ENCODE results near the gene IL20RA. TPM values are rescaled to one million over a fixed set of nuclear protein-coding genes. Genes with fewer than 3 reads are reported as not detected.
A peak's percentile ranks its signal among the peaks of the same experiment; 100 is the strongest.
"Not testable (repeated sequence)": the region's sequence is repeated elsewhere in the genome, so short reads cannot be mapped to it uniquely, and the experiment has no call there.

Gene IL20RA
- total RNA-seq, 1 donor from 2014 or later: not detected

DNA sequence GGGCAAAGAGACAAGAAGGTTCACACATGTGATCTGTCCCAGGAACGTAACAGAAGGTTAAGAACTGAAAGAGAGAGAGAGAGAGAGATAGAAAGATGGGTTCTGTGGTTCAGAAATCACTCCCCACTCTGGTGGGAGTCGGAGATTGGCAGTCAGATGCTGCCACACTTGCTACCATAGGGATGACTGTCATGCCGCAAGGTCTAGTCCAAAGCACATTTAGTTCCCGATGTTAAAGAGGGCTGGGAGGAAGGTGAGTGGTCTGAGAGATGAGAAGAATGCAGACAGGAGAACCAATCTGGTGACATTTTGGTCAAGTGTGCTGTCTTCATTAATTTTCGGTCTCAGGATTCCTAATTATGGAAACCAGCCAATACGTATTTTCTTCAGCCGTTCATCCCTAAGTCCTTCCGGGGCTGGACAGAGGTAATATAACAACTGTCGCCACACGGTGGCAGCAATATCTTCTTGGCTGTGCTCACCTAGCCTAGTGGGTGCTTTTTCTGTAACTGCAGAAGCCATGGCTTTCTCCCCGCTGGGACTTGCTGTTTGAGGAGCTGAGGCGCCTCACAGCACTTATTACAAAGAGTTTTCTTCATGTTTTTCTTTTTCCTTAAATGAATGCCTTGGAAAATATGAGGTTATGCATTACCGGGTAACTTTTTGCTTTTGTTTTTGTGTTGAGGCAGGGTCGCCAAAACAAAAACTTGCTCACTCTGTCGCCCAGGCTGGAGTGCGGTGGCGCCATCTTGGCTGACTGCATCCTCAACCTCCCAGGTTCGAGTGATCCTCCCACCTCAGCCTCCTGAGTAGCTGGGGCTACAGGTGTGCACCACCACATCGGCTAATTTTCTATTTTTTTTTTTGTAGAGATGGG, 76.7 kb downstream of the IL20RA start:
- Mint-ChIP-seq H3K27ac (no peak overlapping the region), H3K9me3 (no peaks in the 10 kb centered on the region), H3K36me3 (ENCODE audit: low read depth) (no peaks in the 10 kb centered on the region), H3K27me3 (peaks cover 50% of the 10 kb centered on the region), H3K4me3 (no peak overlapping the region), H3K4me1 (peaks cover 4% of the 10 kb centered on the region)
- intact Hi-C loops (cut with micrococcal nuclease): loop anchor here (1.0 kb wide), 2 partner anchors 347 to 673 kb away; no protein-coding TSS in a partner anchor
- DNase-seq: peak; percentile 88

DNA sequence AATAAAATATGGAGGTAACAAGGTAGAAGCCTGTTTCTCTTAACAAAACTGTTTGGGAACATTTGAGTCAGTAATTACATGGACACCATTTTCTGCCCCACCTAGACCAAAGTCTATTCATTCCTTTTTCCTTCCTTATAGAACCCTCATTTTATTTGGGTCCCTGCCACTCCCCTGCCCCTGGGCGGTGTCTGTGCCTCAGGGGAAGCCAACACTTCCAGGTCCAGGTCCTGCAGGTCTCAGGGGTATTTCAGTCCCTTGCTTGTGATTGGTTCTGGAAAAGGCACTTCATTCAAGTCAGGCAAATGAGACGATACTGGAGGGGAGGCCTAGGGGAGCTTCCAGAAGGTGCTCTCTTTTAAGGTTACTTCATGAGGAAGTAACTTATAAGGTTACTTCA, 80.4 kb downstream of the IL20RA start:
- no peak overlapping the region for H3K4me3 Mint-ChIP-seq
- peaks cover 4% of the 10 kb centered on the region for H3K4me1 Mint-ChIP-seq
- peaks cover 43% of the 10 kb centered on the region for H3K27me3 Mint-ChIP-seq
- no peak overlapping the region for H3K27ac Mint-ChIP-seq
- no peak for DNase-seq
- H3K9me3 Mint-ChIP-seq: no peaks in the 10 kb centered on the region
- intact Hi-C loops (cut with micrococcal nuclease): no loop called here
- no peaks in the 10 kb centered on the region for H3K36me3 Mint-ChIP-seq (ENCODE audit: low read depth)

DNA sequence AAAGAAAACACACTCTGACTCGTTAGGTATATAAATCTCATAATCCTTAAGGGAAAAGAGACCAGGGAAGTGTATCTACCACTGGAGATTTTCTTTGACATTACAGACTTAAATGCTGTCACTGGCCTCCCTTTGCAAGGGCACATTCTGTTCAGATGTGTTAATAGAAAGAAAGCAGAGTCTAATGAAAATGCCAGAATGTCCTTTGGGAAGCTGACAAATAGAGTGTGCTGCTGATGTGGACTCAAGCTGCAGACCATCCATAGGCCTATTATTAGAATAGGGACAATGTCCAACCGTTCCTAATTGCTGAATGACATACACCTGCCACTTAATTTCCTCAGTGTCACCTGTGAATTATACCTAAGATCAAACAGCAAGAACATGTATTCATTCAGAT, 81.5 kb downstream of the IL20RA start:
- Mint-ChIP-seq H3K27me3 (peaks cover 45% of the 10 kb centered on the region), H3K4me3 (no peak overlapping the region)
- intact Hi-C loops (cut with micrococcal nuclease): no loop called here

GRCh38 chr6:136962661-136963060, 82.1 kb downstream of the IL20RA start:
- Mint-ChIP-seq H3K36me3 (ENCODE audit: low read depth) (no peaks in the 10 kb centered on the region), H3K9me3 (no peaks in the 10 kb centered on the region), H3K27ac (no peak overlapping the region), H3K27me3 (peaks cover 42% of the 10 kb centered on the region), H3K4me3 (no peak overlapping the region), H3K4me1 (peaks cover under 1% of the 10 kb centered on the region)
- intact Hi-C loops (cut with micrococcal nuclease): no loop called here
- no peak for DNase-seq

More for the DNA sequence above, 81.5 kb downstream of the IL20RA start:
- Mint-ChIP-seq H3K9me3 (no peaks in the 10 kb centered on the region), H3K4me1 (peaks cover 4% of the 10 kb centered on the region), H3K36me3 (ENCODE audit: low read depth) (no peaks in the 10 kb centered on the region), H3K27ac (no peak overlapping the region)
- no peak for DNase-seq

- Mint-ChIP-seq H3K4me3 (no peak overlapping the region), H3K27me3 (peaks cover 42% of the 10 kb centered on the region), H3K4me1 (peaks cover 4% of the 10 kb centered on the region), H3K9me3 (no peaks in the 10 kb centered on the region), H3K36me3 (ENCODE audit: low read depth) (no peaks in the 10 kb centered on the region), H3K27ac (no peak overlapping the region)
- intact Hi-C loops (cut with micrococcal nuclease): no loop called here
- DNase-seq: no peak
Observed at GRCh38 chr6:136961848-136962247, 82.9 kb downstream of the IL20RA start.

DNA sequence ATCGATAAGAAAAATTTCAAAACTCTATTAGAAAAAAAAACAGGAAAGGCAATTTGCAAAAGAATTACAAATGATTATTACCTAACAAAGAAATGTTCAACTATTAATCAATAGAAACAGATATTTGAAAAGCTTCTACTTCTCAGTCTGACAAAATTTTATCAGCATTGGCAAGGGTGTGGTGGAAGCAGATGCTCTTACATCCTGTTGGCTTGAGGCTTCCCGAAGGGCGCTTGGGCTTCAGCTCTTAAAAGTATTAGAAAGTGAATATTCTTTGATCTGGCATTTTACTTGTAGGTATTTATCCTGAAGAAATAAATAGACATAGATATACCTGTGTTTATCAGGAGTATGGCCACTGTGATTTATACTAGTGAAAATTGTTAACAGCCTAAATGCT, 84.0 kb downstream of the IL20RA start:
- DNase-seq: no peak
- H3K36me3 Mint-ChIP-seq (ENCODE audit: low read depth): no peaks in the 10 kb centered on the region
- no peaks in the 10 kb centered on the region for H3K9me3 Mint-ChIP-seq
- peaks cover 35% of the 10 kb centered on the region for H3K27me3 Mint-ChIP-seq
- no peak overlapping the region for H3K4me3 Mint-ChIP-seq
- peaks cover 6% of the 10 kb centered on the region for H3K4me1 Mint-ChIP-seq
- H3K27ac Mint-ChIP-seq: no peak overlapping the region
- intact Hi-C loops (cut with micrococcal nuclease): no loop called here

DNA sequence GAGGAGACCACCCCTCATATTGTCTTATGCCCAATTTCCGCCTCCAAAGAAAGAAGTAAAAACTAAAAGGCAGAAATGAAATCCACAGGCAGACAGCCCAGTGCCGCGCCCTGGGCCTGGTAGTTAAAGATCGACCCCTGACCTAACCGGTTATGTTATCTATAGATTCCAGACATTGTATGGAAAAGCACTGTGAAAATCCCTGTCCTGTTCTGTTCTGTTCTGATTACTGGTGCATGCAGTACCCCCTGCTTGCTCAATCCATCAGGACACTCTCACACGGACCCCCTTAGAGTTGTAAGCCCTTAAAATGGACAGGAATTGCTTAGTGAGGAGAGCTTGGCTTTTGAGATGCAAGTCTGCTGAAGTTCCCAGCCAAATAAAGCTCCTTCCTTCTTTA, 84.8 kb downstream of the IL20RA start:
- intact Hi-C loops (cut with micrococcal nuclease); H3K4me3 Mint-ChIP-seq; H3K4me1 Mint-ChIP-seq; H3K27ac Mint-ChIP-seq; H3K9me3 Mint-ChIP-seq; DNase-seq; H3K36me3 Mint-ChIP-seq (ENCODE audit: low read depth): not testable (repeated sequence)
- H3K27me3 Mint-ChIP-seq: peaks cover 39% of the 10 kb centered on the region

DNA sequence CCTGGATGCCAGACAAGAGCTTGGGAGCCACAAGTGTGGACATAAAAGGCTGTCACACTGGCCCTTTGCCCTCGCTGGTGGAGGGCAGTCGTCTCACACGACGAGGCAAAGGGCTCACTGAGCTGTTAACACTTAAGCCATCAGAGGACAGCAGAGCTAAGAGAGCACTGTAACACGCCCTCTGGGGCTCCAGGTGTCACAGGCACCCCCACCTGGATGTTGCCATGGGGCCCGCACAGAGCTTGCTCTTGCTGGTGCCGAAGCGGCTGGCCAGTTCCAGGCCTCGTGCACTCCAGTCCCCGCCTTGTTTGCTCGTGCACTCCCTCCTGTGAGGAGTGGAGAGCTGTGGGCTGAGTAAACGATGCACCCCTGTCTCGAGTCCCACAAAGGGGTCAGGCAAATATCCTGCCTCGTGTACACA, 85.3 kb downstream of the IL20RA start:
- peaks cover 38% of the 10 kb centered on the region for H3K27me3 Mint-ChIP-seq
- H3K4me1 Mint-ChIP-seq: peaks cover 6% of the 10 kb centered on the region
- no peak for DNase-seq
- no peak overlapping the region for H3K4me3 Mint-ChIP-seq
- no peaks in the 10 kb centered on the region for H3K9me3 Mint-ChIP-seq
- H3K27ac Mint-ChIP-seq: no peak overlapping the region
- H3K36me3 Mint-ChIP-seq (ENCODE audit: low read depth): no peaks in the 10 kb centered on the region
- intact Hi-C loops (cut with micrococcal nuclease): no loop called here

GRCh38 chr6:136958168-136958567, 86.6 kb downstream of the IL20RA start:
- DNase-seq: no peak
- intact Hi-C loops (cut with micrococcal nuclease): no loop called here
- Mint-ChIP-seq H3K36me3 (ENCODE audit: low read depth) (no peaks in the 10 kb centered on the region), H3K4me3 (no peak overlapping the region), H3K4me1 (peaks cover 6% of the 10 kb centered on the region), H3K9me3 (no peaks in the 10 kb centered on the region), H3K27ac (no peak overlapping the region), H3K27me3 (peaks cover 34% of the 10 kb centered on the region)

- intact Hi-C loops (cut with micrococcal nuclease): no loop called here
- H3K9me3 Mint-ChIP-seq: no peaks in the 10 kb centered on the region
- no peak for DNase-seq
- H3K27me3 Mint-ChIP-seq: peaks cover 29% of the 10 kb centered on the region
- peaks cover 6% of the 10 kb centered on the region for H3K4me1 Mint-ChIP-seq
- H3K27ac Mint-ChIP-seq: no peak overlapping the region
- no peak overlapping the region for H3K4me3 Mint-ChIP-seq
- H3K36me3 Mint-ChIP-seq (ENCODE audit: low read depth): no peaks in the 10 kb centered on the region
Observed at GRCh38 chr6:136956590-136957544, 87.9 kb downstream of the IL20RA start.

DNA sequence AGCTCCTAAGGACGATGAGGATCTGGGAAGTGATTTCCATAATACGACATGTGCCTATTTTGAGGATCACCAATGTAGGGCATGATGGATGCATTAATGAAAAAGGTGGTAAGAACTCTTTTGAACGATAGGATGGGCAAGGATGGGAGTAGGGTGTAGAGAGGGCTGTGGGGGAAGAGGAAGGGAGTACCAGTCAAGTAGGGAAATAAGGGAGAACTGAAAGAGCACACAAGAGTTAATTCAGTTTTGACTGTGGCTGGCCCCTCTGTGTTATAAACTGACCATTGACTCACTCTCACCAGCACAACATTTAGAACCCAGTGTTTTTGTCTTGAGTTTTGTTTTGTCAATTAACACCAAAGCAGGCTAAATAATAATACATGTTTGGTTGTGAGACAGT, 89.6 kb downstream of the IL20RA start:
- peaks cover 6% of the 10 kb centered on the region for H3K4me1 Mint-ChIP-seq
- no peak for DNase-seq
- no peaks in the 10 kb centered on the region for H3K9me3 Mint-ChIP-seq
- no peak overlapping the region for H3K27ac Mint-ChIP-seq
- intact Hi-C loops (cut with micrococcal nuclease): no loop called here
- peaks cover 27% of the 10 kb centered on the region for H3K27me3 Mint-ChIP-seq
- H3K4me3 Mint-ChIP-seq: no peak overlapping the region
- H3K36me3 Mint-ChIP-seq (ENCODE audit: low read depth): no peaks in the 10 kb centered on the region

GRCh38 chr6:136952714-136953260, 92.0 kb downstream of the IL20RA start:
- Mint-ChIP-seq H3K27ac (no peak overlapping the region), H3K36me3 (ENCODE audit: low read depth) (no peaks in the 10 kb centered on the region), H3K27me3 (peaks cover 19% of the 10 kb centered on the region), H3K9me3 (no peaks in the 10 kb centered on the region), H3K4me3 (no peak overlapping the region), H3K4me1 (peaks cover 6% of the 10 kb centered on the region)
- intact Hi-C loops (cut with micrococcal nuclease): no loop called here
- DNase-seq: no peak

DNA sequence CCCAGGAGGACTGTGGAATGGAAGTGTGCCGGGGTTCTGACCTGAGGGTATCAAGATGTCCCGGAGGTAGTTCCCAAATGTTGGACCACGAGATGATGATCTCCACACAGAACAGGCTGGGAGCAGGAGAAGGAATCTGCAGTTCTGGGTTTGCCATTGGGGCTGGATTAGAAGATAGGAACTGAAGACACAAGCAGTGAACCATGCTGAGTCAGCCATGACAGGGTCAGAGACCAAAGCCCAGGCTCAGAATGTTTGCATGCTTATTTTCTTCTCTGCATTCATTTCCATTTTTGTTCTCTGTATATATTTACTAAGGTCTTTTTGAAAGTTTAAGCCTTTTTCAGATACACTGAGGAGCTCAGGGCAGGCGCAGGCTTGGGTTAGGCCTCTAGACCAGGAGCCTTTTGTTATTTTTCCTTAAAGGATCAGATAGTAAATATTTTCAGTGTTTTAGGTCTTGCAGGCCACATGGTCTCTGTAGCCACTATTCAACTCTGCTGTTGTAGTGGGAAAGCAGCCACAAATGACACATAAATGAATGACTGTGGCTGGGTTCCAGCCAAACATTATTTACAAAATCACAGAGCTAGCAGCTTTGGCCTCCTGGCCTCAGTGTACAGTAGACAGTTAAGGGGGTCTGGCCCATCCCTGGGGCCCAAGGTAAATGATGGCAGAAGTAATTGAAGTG, 94.2 kb downstream of the IL20RA start:
- no peak for DNase-seq
- peaks cover 16% of the 10 kb centered on the region for H3K27me3 Mint-ChIP-seq
- H3K27ac Mint-ChIP-seq: no peak overlapping the region
- no peaks in the 10 kb centered on the region for H3K36me3 Mint-ChIP-seq (ENCODE audit: low read depth)
- intact Hi-C loops (cut with micrococcal nuclease): no loop called here
- H3K4me3 Mint-ChIP-seq: no peak overlapping the region
- H3K4me1 Mint-ChIP-seq: no peaks in the 10 kb centered on the region
- H3K9me3 Mint-ChIP-seq: no peaks in the 10 kb centered on the region
